GM19395 (cell line): ENCODE measurements around the gene CFAP119.

Experiments
- ATAC-seq: cut with Tn5 transposase; IDR thresholded peaks from one replicate; pipeline ENCODE4 v1.9.1; 2021; ENCODE audit warnings: mild to moderate bottlenecking, moderate library complexity; ENCODE audit not compliant: unreplicated experiment

Gene CFAP119

GRCh38 chr16:30741461-30741914 is 20.4 kb downstream of the CFAP119 start:
- no peak for ATAC-seq

- no peak for ATAC-seq
Observed at GRCh38 chr16:30740364-30741251, 21.3 kb downstream of the CFAP119 start.

GRCh38 chr16:30738984-30739951 is 22.6 kb downstream of the CFAP119 start:
- ATAC-seq, result no peak

GRCh38 chr16:30737794-30738648 is 23.8 kb downstream of the CFAP119 start:
- ATAC-seq, result no peak

- ATAC-seq, result no peak
Observed at GRCh38 chr16:30736995-30737793, 24.7 kb downstream of the CFAP119 start.

GRCh38 chr16:30731411-30731810 is 30.5 kb downstream of the CFAP119 start:
- ATAC-seq, result no peak

- ATAC-seq, result no peak
Observed at GRCh38 chr16:30728899-30729672, 32.8 kb downstream of the CFAP119 start.

GRCh38 chr16:30728321-30728720 is 33.5 kb downstream of the CFAP119 start:
- no peak for ATAC-seq

- no peak for ATAC-seq
Observed at GRCh38 chr16:30725418-30725792, 36.5 kb downstream of the CFAP119 start.

- ATAC-seq, result no peak
Observed at GRCh38 chr16:30724641-30725417, 37.0 kb downstream of the CFAP119 start.

- no peak for ATAC-seq
Observed at GRCh38 chr16:30723725-30724355, 38.0 kb downstream of the CFAP119 start.

- no peak for ATAC-seq
Observed at GRCh38 chr16:30722916-30723315, 38.9 kb downstream of the CFAP119 start.

GRCh38 chr16:30722443-30722842 is 39.4 kb downstream of the CFAP119 start:
- ATAC-seq, result no peak

- ATAC-seq, result no peak
Observed at GRCh38 chr16:30721606-30722005, 40.3 kb downstream of the CFAP119 start.

GRCh38 chr16:30721167-30721566 is 40.7 kb downstream of the CFAP119 start:
- ATAC-seq, result no peak

GRCh38 chr16:30720694-30721093 is 41.2 kb downstream of the CFAP119 start:
- ATAC-seq, result no peak

- ATAC-seq, result no peak
Observed at GRCh38 chr16:30720086-30720485, 41.8 kb downstream of the CFAP119 start.
